Measurements from ENCODE around the gene NUAK1.
A peak's percentile ranks its signal among the peaks of the same experiment; 100 is the strongest.

The NUAK1 gene

DNA sequence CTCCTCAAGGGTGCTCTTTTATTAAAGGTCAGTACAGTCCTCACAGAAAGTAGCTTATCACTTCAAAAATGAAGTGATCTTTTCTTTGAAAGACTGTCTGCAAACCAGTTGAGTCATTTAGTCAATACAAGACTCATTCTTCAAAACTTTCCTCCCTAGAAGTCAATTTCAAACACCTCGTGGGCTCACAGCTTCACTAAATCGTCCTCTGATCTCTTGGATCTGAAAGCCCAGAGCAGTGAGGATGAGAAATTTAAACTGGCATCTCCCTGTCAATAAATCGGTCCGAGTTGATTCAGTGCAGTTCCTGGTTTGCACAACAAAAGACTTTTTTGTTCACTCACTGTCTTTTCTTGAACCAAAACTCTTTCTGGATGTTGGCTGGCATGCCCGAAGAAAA lies 44.5 kb downstream of the NUAK1 start:
- TF ChIP-seq, protein P1, sequence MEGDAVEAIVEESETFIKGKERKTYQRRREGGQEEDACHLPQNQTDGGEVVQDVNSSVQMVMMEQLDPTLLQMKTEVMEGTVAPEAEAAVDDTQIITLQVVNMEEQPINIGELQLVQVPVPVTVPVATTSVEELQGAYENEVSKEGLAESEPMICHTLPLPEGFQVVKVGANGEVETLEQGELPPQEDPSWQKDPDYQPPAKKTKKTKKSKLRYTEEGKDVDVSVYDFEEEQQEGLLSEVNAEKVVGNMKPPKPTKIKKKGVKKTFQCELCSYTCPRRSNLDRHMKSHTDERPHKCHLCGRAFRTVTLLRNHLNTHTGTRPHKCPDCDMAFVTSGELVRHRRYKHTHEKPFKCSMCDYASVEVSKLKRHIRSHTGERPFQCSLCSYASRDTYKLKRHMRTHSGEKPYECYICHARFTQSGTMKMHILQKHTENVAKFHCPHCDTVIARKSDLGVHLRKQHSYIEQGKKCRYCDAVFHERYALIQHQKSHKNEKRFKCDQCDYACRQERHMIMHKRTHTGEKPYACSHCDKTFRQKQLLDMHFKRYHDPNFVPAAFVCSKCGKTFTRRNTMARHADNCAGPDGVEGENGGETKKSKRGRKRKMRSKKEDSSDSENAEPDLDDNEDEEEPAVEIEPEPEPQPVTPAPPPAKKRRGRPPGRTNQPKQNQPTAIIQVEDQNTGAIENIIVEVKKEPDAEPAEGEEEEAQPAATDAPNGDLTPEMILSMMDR (IDR thresholded peaks at IDR 0.05; ENCODE audit: low read depth, low read length), result no peak
- in situ Hi-C loops (cut with HindIII; ENCODE audit: low sequenced_read_pairs), result no loop called here
- no peak for DNase-seq (ENCODE audit: low read depth, low spot score)
- no peak overlapping the region for H3K4me3 ChIP-seq (ENCODE audit: low read depth, low read length)

DNA sequence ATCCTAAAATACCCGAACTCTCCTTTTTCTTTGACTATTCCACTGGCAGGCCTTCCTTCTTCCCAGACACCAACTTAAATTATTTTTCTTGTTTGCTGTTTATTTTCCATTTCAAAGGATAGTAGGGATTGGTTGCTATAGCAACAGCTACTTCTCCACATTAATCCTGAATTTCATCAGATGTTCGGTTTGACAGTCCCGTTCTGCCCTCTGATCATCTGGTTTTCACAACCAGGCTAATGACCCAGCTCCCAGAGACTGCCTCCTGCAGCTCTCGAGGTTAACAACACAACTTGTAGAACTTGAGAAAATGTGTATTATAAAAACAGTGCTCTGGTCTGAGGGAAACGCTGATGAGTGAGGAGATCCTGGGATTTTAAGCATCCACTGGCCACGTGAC lies 45.5 kb downstream of the NUAK1 start:
- no peak overlapping the region for H3K4me3 ChIP-seq (ENCODE audit: low read depth, low read length)
- in situ Hi-C loops (cut with HindIII; ENCODE audit: low sequenced_read_pairs), result no loop called here
- DNase-seq (ENCODE audit: low read depth, low spot score), result peak; percentile 53
- TF ChIP-seq, protein P1 (IDR thresholded peaks at IDR 0.05; ENCODE audit: low read depth, low read length), result no peak

DNA sequence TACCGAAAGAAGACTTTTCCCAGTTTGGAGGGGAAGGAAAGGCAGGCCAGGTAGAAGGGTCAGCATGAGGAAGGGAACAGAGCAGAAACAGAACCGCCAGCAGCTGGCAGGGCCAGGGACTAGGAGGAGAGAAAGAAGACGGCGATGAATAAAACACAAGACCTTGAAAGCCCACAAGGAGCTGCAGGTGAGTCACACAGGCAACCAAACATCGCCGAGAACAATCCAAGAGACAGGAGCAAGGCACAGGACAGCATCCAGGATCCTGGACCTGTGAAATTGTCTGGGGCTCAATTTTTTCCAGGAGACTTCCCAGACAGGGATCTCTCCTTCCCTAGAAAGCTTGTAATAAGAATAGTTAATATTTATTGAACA lies 47.3 kb downstream of the NUAK1 start:
- TF ChIP-seq, protein P1 (IDR thresholded peaks at IDR 0.05; ENCODE audit: low read depth, low read length), result no peak
- no peak overlapping the region for H3K4me3 ChIP-seq (ENCODE audit: low read depth, low read length)
- no peak for DNase-seq (ENCODE audit: low read depth, low spot score)
- in situ Hi-C loops (cut with HindIII; ENCODE audit: low sequenced_read_pairs), result no loop called here

- DNase-seq (ENCODE audit: low read depth, low spot score), result peak; percentile 92
- H3K4me3 ChIP-seq (ENCODE audit: low read depth, low read length), result no peak overlapping the region
- TF ChIP-seq, protein P1 (IDR thresholded peaks at IDR 0.05; ENCODE audit: low read depth, low read length), result no peak
- in situ Hi-C loops (cut with HindIII; ENCODE audit: low sequenced_read_pairs), result no loop called here
Measured at GRCh38 chr12:106090591-106091445, 47.9 kb downstream of the NUAK1 start.

DNA sequence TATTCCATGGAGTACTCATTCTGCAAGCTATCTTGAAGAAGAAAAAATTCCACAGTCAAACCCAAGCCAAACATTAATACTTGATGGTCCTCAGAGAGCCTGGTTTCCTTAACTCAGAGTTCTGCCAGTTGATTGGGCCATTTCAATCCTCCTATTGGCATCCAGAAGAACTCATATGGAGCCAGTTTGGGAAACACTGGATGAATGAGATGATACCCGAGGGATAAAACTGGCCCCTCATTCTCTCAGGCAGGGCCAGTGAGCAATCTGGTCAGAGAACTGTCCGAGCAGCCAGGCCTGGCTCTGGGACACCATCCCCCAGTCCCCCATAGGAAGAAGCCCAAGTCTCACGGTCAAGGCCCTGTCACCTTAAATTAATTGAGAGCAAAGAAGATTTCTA lies 48.8 kb downstream of the NUAK1 start:
- no peak for DNase-seq (ENCODE audit: low read depth, low spot score)
- no peak overlapping the region for H3K4me3 ChIP-seq (ENCODE audit: low read depth, low read length)
- TF ChIP-seq, protein P1 (IDR thresholded peaks at IDR 0.05; ENCODE audit: low read depth, low read length), result no peak
- in situ Hi-C loops (cut with HindIII; ENCODE audit: low sequenced_read_pairs), result no loop called here

DNA sequence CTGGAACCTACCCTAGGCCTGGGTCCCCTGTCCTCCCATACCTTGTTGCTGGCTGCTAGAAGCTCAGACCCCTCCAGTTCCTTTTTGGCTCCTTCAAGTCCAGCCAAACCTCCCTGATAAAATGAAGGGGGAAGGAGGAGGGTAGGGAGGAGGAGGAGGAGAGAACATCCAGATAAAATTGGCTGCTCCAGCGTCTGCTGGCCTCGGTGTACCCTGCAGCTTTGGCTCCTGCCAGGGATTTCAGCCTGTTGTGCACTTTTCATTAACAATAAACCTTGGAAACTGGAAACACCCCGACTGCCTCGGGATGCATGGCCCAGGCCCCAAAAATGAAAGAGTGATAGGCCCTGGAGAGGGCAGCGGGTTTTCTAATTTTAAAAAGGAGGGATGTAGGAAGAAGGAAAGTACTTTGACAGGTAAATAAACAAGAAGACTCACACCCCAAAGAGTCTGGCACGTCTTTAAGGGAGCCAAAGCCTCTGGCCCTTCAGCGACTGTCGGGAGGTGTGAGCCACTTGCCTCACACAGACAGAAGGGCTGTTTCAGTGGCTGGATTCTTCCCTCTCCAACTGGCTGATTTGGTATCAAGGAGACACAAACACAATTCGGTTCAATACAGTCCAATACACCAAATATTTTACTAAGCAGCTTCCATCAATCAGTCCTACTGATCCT lies 49.8 kb downstream of the NUAK1 start:
- TF ChIP-seq, protein P1 (IDR thresholded peaks at IDR 0.05; ENCODE audit: low read depth, low read length), result no peak
- H3K4me3 ChIP-seq (ENCODE audit: low read depth, low read length), result no peak overlapping the region

More for the DNA sequence above, 49.8 kb downstream of the NUAK1 start:
- in situ Hi-C loops (cut with HindIII; ENCODE audit: low sequenced_read_pairs), result no loop called here
- no peak for DNase-seq (ENCODE audit: low read depth, low spot score)
